ENCODE data around the gene CEP128. TPM values are rescaled to one million over a fixed set of nuclear protein-coding genes. Genes with fewer than 3 reads are reported as not detected.

The CEP128 gene
- total and polyA plus RNA-seq, 2 experiments from 2014 or later, result 7.6 to 17.6 TPM

- no peaks in the 10 kb centered on the region for H3K36me3 Mint-ChIP-seq (ENCODE audit: low read depth)
- H3K4me3 Mint-ChIP-seq, result no peak overlapping the region
- no peaks in the 10 kb centered on the region for H3F3A ChIP-seq (replicated peaks; ENCODE audit: low read depth)
- no peak for DNase-seq (ENCODE audit: low spot score)
- H3K4me1 Mint-ChIP-seq, result no peaks in the 10 kb centered on the region
- H3K27me3 Mint-ChIP-seq (ENCODE audit: insufficient read depth, low read depth, poor library complexity), result no peaks in the 10 kb centered on the region
- TF ChIP-seq ZNF331 (CRISPR knock-in tag; IDR thresholded peaks at IDR 0.05; ENCODE audit: low read depth) (no peak), NANOG (IDR thresholded peaks at IDR 0.05; ENCODE audit: borderline replicate concordance) (no peak), CREB1 (CRISPR knock-in tag; IDR thresholded peaks at IDR 0.05; ENCODE audit: low read depth) (no peak), POLR2AphosphoS5 (IDR thresholded peaks at IDR 0.05; ENCODE audit: low read depth) (no peak), JUNB (IDR thresholded peaks at IDR 0.05; ENCODE audit: unreplicated experiment) (no peak), STAT1 (IDR thresholded peaks at IDR 0.05; ENCODE audit: unreplicated experiment) (no peak)
- TF ChIP-seq, protein P1, sequence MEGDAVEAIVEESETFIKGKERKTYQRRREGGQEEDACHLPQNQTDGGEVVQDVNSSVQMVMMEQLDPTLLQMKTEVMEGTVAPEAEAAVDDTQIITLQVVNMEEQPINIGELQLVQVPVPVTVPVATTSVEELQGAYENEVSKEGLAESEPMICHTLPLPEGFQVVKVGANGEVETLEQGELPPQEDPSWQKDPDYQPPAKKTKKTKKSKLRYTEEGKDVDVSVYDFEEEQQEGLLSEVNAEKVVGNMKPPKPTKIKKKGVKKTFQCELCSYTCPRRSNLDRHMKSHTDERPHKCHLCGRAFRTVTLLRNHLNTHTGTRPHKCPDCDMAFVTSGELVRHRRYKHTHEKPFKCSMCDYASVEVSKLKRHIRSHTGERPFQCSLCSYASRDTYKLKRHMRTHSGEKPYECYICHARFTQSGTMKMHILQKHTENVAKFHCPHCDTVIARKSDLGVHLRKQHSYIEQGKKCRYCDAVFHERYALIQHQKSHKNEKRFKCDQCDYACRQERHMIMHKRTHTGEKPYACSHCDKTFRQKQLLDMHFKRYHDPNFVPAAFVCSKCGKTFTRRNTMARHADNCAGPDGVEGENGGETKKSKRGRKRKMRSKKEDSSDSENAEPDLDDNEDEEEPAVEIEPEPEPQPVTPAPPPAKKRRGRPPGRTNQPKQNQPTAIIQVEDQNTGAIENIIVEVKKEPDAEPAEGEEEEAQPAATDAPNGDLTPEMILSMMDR (conservative IDR thresholded peaks at IDR 0.05; ENCODE audit: low read depth in 2 of 2), result peak in 1 of 2 experiments; percentile 20; a peak in 1 of 4 replicates
- no peaks in the 10 kb centered on the region for H3K79me2 ChIP-seq (replicated peaks; ENCODE audit: insufficient read depth)
- peaks cover 3% of the 10 kb centered on the region; the same call in 1 of the 2 replicates for H3K9me2 ChIP-seq (ENCODE audit: insufficient read depth)
- no peak overlapping the region for H3K27ac ChIP-seq (ENCODE audit: low read depth)
- no peaks in the 10 kb centered on the region for H3K4me1 ChIP-seq (ENCODE audit: insufficient read depth)
- no peak overlapping the region for H3K4me2 ChIP-seq
- H3K27ac Mint-ChIP-seq, result no peak overlapping the region
- H4K20me1 ChIP-seq (replicated peaks; ENCODE audit: insufficient read depth), result no peaks in the 10 kb centered on the region
- H3K36me3 ChIP-seq (ENCODE audit: insufficient read depth), result no peaks in the 10 kb centered on the region
- H2AFZ ChIP-seq, result no peak overlapping the region
- H3K9me3 Mint-ChIP-seq, result no peaks in the 10 kb centered on the region
- no peaks in the 10 kb centered on the region for H3K27me3 ChIP-seq (ENCODE audit: insufficient read depth)
- no peak overlapping the region for H3K4me3 ChIP-seq
- ATAC-seq, result peak; percentile 43
These were observed 395.3 kb downstream of the CEP128 start for GRCh38 chr14:80545935-80546854.

DNA sequence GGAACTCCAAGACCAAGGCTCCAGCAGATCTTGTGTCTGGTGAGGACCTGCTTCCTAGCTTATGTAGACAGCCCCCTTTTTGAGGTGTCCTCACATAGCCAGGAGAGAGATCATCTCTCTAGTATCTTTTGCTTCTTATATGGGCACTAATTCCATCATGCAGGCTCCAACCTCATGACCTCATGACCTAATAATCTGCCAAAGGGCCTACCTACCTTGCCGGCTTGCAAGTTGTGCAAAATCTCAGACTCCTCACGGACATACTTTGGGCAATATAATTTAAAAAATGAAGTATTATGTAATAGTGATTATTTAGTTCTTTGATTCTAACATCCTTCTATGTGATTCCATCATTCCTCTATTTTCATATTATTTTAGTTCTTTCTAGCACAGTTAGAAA, 397.2 kb downstream of the CEP128 start:
- Mint-ChIP-seq H3K27ac (no peak overlapping the region), H3K4me3 (no peak overlapping the region), H3K4me1 (no peaks in the 10 kb centered on the region)
- TF ChIP-seq JUNB (IDR thresholded peaks at IDR 0.05; ENCODE audit: unreplicated experiment) (no peak), ZNF331 (CRISPR knock-in tag; IDR thresholded peaks at IDR 0.05; ENCODE audit: low read depth) (no peak), EZH2phosphoT487 (IDR thresholded peaks at IDR 0.05; ENCODE audit: unreplicated experiment) (no peak), EZH2 (IDR thresholded peaks at IDR 0.05; ENCODE audit: low read depth, unreplicated experiment) (no peak)
- TF ChIP-seq, protein P2, sequence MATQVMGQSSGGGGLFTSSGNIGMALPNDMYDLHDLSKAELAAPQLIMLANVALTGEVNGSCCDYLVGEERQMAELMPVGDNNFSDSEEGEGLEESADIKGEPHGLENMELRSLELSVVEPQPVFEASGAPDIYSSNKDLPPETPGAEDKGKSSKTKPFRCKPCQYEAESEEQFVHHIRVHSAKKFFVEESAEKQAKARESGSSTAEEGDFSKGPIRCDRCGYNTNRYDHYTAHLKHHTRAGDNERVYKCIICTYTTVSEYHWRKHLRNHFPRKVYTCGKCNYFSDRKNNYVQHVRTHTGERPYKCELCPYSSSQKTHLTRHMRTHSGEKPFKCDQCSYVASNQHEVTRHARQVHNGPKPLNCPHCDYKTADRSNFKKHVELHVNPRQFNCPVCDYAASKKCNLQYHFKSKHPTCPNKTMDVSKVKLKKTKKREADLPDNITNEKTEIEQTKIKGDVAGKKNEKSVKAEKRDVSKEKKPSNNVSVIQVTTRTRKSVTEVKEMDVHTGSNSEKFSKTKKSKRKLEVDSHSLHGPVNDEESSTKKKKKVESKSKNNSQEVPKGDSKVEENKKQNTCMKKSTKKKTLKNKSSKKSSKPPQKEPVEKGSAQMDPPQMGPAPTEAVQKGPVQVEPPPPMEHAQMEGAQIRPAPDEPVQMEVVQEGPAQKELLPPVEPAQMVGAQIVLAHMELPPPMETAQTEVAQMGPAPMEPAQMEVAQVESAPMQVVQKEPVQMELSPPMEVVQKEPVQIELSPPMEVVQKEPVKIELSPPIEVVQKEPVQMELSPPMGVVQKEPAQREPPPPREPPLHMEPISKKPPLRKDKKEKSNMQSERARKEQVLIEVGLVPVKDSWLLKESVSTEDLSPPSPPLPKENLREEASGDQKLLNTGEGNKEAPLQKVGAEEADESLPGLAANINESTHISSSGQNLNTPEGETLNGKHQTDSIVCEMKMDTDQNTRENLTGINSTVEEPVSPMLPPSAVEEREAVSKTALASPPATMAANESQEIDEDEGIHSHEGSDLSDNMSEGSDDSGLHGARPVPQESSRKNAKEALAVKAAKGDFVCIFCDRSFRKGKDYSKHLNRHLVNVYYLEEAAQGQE (IDR thresholded peaks at IDR 0.05; ENCODE audit: unreplicated experiment), result no peak

More for the DNA sequence above, 397.2 kb downstream of the CEP128 start:
- Histone ChIP-seq H3K4me3 (no peak overlapping the region), H4K20me1 (replicated peaks; ENCODE audit: insufficient read depth) (no peaks in the 10 kb centered on the region), H3K9me2 (ENCODE audit: insufficient read depth) (peaks cover 3% of the 10 kb centered on the region; the same call in 1 of the 2 replicates), H2AFZ (no peak overlapping the region), H3K27ac (ENCODE audit: low read depth) (no peak overlapping the region), H3K4me2 (no peak overlapping the region), H3F3A (replicated peaks; ENCODE audit: low read depth) (no peaks in the 10 kb centered on the region), H3K79me2 (replicated peaks; ENCODE audit: insufficient read depth) (no peaks in the 10 kb centered on the region), H3K36me3 (ENCODE audit: insufficient read depth) (no peaks in the 10 kb centered on the region), H3K27me3 (ENCODE audit: insufficient read depth) (no peaks in the 10 kb centered on the region), H3K4me1 (ENCODE audit: insufficient read depth) (no peaks in the 10 kb centered on the region)
- H3K9me3 Mint-ChIP-seq, result peaks cover 8% of the 10 kb centered on the region; the same call in 2 of the 3 replicates
- no peaks in the 10 kb centered on the region for H3K27me3 Mint-ChIP-seq (ENCODE audit: insufficient read depth, low read depth, poor library complexity)
- peaks cover 9% of the 10 kb centered on the region for H3K36me3 Mint-ChIP-seq (ENCODE audit: low read depth)
- DNase-seq (ENCODE audit: low spot score), result no peak
- no peak for ATAC-seq
